ENCODE results near the gene AURKAIP1.

Gene AURKAIP1

GRCh38 chr1:1341549-1342021, 33.4 kb downstream of the AURKAIP1 start:
- Histone ChIP-seq H3K9me3 (ENCODE audit: control insufficient read depth in 2 of 2, low read length in 2 of 2) (no peaks in the 10 kb centered on the region), H3K9ac (ENCODE audit: low read depth in 1 of 2, low read length in 2 of 2) (no peak overlapping the region), H3K27me3 (ENCODE audit: control insufficient read depth in 2 of 2, insufficient read depth in 2 of 2, low read length in 2 of 2) (no peaks in the 10 kb centered on the region), H3K27ac (ENCODE audit: low read depth in 2 of 2, low read length in 2 of 2) (no peak overlapping the region), H3K4me1 (ENCODE audit: control insufficient read depth in 2 of 2, insufficient read depth in 2 of 2, low read length in 2 of 2) (peaks cover 9 to 24% of the 10 kb centered on the region in 2 donors), H3K4me3 (ENCODE audit: low read length in 2 of 2) (no peak overlapping the region), H3K36me3 (ENCODE audit: control insufficient read depth in 2 of 2, insufficient read depth in 2 of 2, low read length in 2 of 2) (peaks cover 16 to 21% of the 10 kb centered on the region in 2 donors)

GRCh38 chr1:1340791-1341548, 34.0 kb downstream of the AURKAIP1 start:
- H3K27me3 ChIP-seq (ENCODE audit: control insufficient read depth in 2 of 2, insufficient read depth in 2 of 2, low read length in 2 of 2), result no peaks in the 10 kb centered on the region
- no peak overlapping the region for H3K9ac ChIP-seq (ENCODE audit: low read depth in 1 of 2, low read length in 2 of 2)
- H3K27ac ChIP-seq (ENCODE audit: low read depth in 2 of 2, low read length in 2 of 2), result no peak overlapping the region
- H3K9me3 ChIP-seq (ENCODE audit: control insufficient read depth in 2 of 2, low read length in 2 of 2), result no peaks in the 10 kb centered on the region
- no peak overlapping the region for H3K4me3 ChIP-seq (ENCODE audit: low read length in 2 of 2)
- peaks cover 16 to 21% of the 10 kb centered on the region in 2 donors for H3K36me3 ChIP-seq (ENCODE audit: control insufficient read depth in 2 of 2, insufficient read depth in 2 of 2, low read length in 2 of 2)
- peaks cover 4 to 18% of the 10 kb centered on the region in 2 donors for H3K4me1 ChIP-seq (ENCODE audit: control insufficient read depth in 2 of 2, insufficient read depth in 2 of 2, low read length in 2 of 2)

GRCh38 chr1:1340185-1340584, 34.8 kb downstream of the AURKAIP1 start:
- no peaks in the 10 kb centered on the region for H3K9me3 ChIP-seq (ENCODE audit: control insufficient read depth in 2 of 2, low read length in 2 of 2)
- no peaks in the 10 kb centered on the region for H3K27me3 ChIP-seq (ENCODE audit: control insufficient read depth in 2 of 2, insufficient read depth in 2 of 2, low read length in 2 of 2)
- no peak overlapping the region for H3K9ac ChIP-seq (ENCODE audit: low read depth in 1 of 2, low read length in 2 of 2)
- no peak overlapping the region for H3K4me3 ChIP-seq (ENCODE audit: low read length in 2 of 2)
- peaks cover 0 to 11% of the 10 kb centered on the region in 2 donors for H3K4me1 ChIP-seq (ENCODE audit: control insufficient read depth in 2 of 2, insufficient read depth in 2 of 2, low read length in 2 of 2)
- peaks cover 16 to 23% of the 10 kb centered on the region in 2 donors for H3K36me3 ChIP-seq (ENCODE audit: control insufficient read depth in 2 of 2, insufficient read depth in 2 of 2, low read length in 2 of 2)
- H3K27ac ChIP-seq (ENCODE audit: low read depth in 2 of 2, low read length in 2 of 2), result no peak overlapping the region

- Histone ChIP-seq H3K9me3 (ENCODE audit: control insufficient read depth in 2 of 2, low read length in 2 of 2) (no peaks in the 10 kb centered on the region), H3K9ac (ENCODE audit: low read depth in 1 of 2, low read length in 2 of 2) (no peak overlapping the region), H3K4me3 (ENCODE audit: low read length in 2 of 2) (no peak overlapping the region), H3K27me3 (ENCODE audit: control insufficient read depth in 2 of 2, insufficient read depth in 2 of 2, low read length in 2 of 2) (no peaks in the 10 kb centered on the region), H3K27ac (ENCODE audit: low read depth in 2 of 2, low read length in 2 of 2) (no peak overlapping the region), H3K36me3 (ENCODE audit: control insufficient read depth in 2 of 2, insufficient read depth in 2 of 2, low read length in 2 of 2) (peaks cover 16 to 23% of the 10 kb centered on the region in 2 donors), H3K4me1 (ENCODE audit: control insufficient read depth in 2 of 2, insufficient read depth in 2 of 2, low read length in 2 of 2) (peaks cover 2% of the 10 kb centered on the region in 2 donors)
These were observed 36.7 kb downstream of the AURKAIP1 start for GRCh38 chr1:1338278-1338677.

- H3K4me1 ChIP-seq (ENCODE audit: control insufficient read depth in 2 of 2, insufficient read depth in 2 of 2, low read length in 2 of 2), result peaks cover 5 to 7% of the 10 kb centered on the region in 2 donors
- no peaks in the 10 kb centered on the region for H3K27me3 ChIP-seq (ENCODE audit: control insufficient read depth in 2 of 2, insufficient read depth in 2 of 2, low read length in 2 of 2)
- H3K4me3 ChIP-seq (ENCODE audit: low read length in 2 of 2), result no peak overlapping the region
- H3K9ac ChIP-seq (ENCODE audit: low read depth in 1 of 2, low read length in 2 of 2), result no peak overlapping the region
- H3K27ac ChIP-seq (ENCODE audit: low read depth in 2 of 2, low read length in 2 of 2), result no peak overlapping the region
- H3K36me3 ChIP-seq (ENCODE audit: control insufficient read depth in 2 of 2, insufficient read depth in 2 of 2, low read length in 2 of 2), result peaks cover 16 to 23% of the 10 kb centered on the region in 2 donors
- H3K9me3 ChIP-seq (ENCODE audit: control insufficient read depth in 2 of 2, low read length in 2 of 2), result no peaks in the 10 kb centered on the region
These were observed 37.2 kb downstream of the AURKAIP1 start for GRCh38 chr1:1337793-1338147.

- H3K9me3 ChIP-seq (ENCODE audit: control insufficient read depth in 2 of 2, low read length in 2 of 2), result no peaks in the 10 kb centered on the region
- H3K36me3 ChIP-seq (ENCODE audit: control insufficient read depth in 2 of 2, insufficient read depth in 2 of 2, low read length in 2 of 2), result peaks cover 16 to 23% of the 10 kb centered on the region in 2 donors
- peaks cover 0 to 5% of the 10 kb centered on the region in 2 donors for H3K27me3 ChIP-seq (ENCODE audit: control insufficient read depth in 2 of 2, insufficient read depth in 2 of 2, low read length in 2 of 2)
- H3K9ac ChIP-seq (ENCODE audit: low read depth in 1 of 2, low read length in 2 of 2), result no peak overlapping the region
- H3K4me1 ChIP-seq (ENCODE audit: control insufficient read depth in 2 of 2, insufficient read depth in 2 of 2, low read length in 2 of 2), result peaks cover 8 to 12% of the 10 kb centered on the region in 2 donors
- H3K27ac ChIP-seq (ENCODE audit: low read depth in 2 of 2, low read length in 2 of 2), result no peak overlapping the region
- no peak overlapping the region for H3K4me3 ChIP-seq (ENCODE audit: low read length in 2 of 2)
These were observed 37.8 kb downstream of the AURKAIP1 start for GRCh38 chr1:1336931-1337792.

- H3K9me3 ChIP-seq (ENCODE audit: control insufficient read depth in 2 of 2, low read length in 2 of 2), result no peaks in the 10 kb centered on the region
- peaks cover 15 to 21% of the 10 kb centered on the region in 2 donors for H3K36me3 ChIP-seq (ENCODE audit: control insufficient read depth in 2 of 2, insufficient read depth in 2 of 2, low read length in 2 of 2)
- H3K4me1 ChIP-seq (ENCODE audit: control insufficient read depth in 2 of 2, insufficient read depth in 2 of 2, low read length in 2 of 2), result peaks cover 8 to 12% of the 10 kb centered on the region in 2 donors
- peaks cover under 1 to 7% of the 10 kb centered on the region in 2 donors for H3K27me3 ChIP-seq (ENCODE audit: control insufficient read depth in 2 of 2, insufficient read depth in 2 of 2, low read length in 2 of 2)
- H3K4me3 ChIP-seq (ENCODE audit: low read length in 2 of 2), result no peak overlapping the region
- H3K9ac ChIP-seq (ENCODE audit: low read depth in 1 of 2, low read length in 2 of 2), result no peak overlapping the region
- no peak overlapping the region for H3K27ac ChIP-seq (ENCODE audit: low read depth in 2 of 2, low read length in 2 of 2)
These were observed 38.6 kb downstream of the AURKAIP1 start for GRCh38 chr1:1336446-1336845.

- Histone ChIP-seq H3K27me3 (ENCODE audit: control insufficient read depth in 2 of 2, insufficient read depth in 2 of 2, low read length in 2 of 2) (peaks cover 3 to 7% of the 10 kb centered on the region in 2 donors), H3K4me1 (ENCODE audit: control insufficient read depth in 2 of 2, insufficient read depth in 2 of 2, low read length in 2 of 2) (peaks cover 10 to 15% of the 10 kb centered on the region in 2 donors), H3K9me3 (ENCODE audit: control insufficient read depth in 2 of 2, low read length in 2 of 2) (no peaks in the 10 kb centered on the region), H3K9ac (ENCODE audit: low read depth in 1 of 2, low read length in 2 of 2) (no peak overlapping the region), H3K4me3 (ENCODE audit: low read length in 2 of 2) (no peak overlapping the region), H3K27ac (ENCODE audit: low read depth in 2 of 2, low read length in 2 of 2) (no peak overlapping the region), H3K36me3 (ENCODE audit: control insufficient read depth in 2 of 2, insufficient read depth in 2 of 2, low read length in 2 of 2) (peaks cover 9 to 14% of the 10 kb centered on the region in 2 donors)
These were observed 39.2 kb downstream of the AURKAIP1 start for GRCh38 chr1:1335792-1336248.

GRCh38 chr1:1335283-1335682, 39.7 kb downstream of the AURKAIP1 start:
- Histone ChIP-seq H3K9ac (ENCODE audit: low read depth in 1 of 2, low read length in 2 of 2) (no peak overlapping the region), H3K36me3 (ENCODE audit: control insufficient read depth in 2 of 2, insufficient read depth in 2 of 2, low read length in 2 of 2) (peaks cover 5 to 10% of the 10 kb centered on the region in 2 donors), H3K27ac (ENCODE audit: low read depth in 2 of 2, low read length in 2 of 2) (no peak overlapping the region), H3K4me1 (ENCODE audit: control insufficient read depth in 2 of 2, insufficient read depth in 2 of 2, low read length in 2 of 2) (peaks cover 10 to 20% of the 10 kb centered on the region in 2 donors), H3K4me3 (ENCODE audit: low read length in 2 of 2) (no peak overlapping the region), H3K27me3 (ENCODE audit: control insufficient read depth in 2 of 2, insufficient read depth in 2 of 2, low read length in 2 of 2) (peaks cover 3 to 7% of the 10 kb centered on the region in 2 donors), H3K9me3 (ENCODE audit: control insufficient read depth in 2 of 2, low read length in 2 of 2) (no peaks in the 10 kb centered on the region)

- H3K4me1 ChIP-seq (ENCODE audit: control insufficient read depth in 2 of 2, insufficient read depth in 2 of 2, low read length in 2 of 2), result peaks cover 10 to 20% of the 10 kb centered on the region in 2 donors
- H3K27me3 ChIP-seq (ENCODE audit: control insufficient read depth in 2 of 2, insufficient read depth in 2 of 2, low read length in 2 of 2), result peaks cover 3 to 7% of the 10 kb centered on the region in 2 donors
- peaks cover 5 to 10% of the 10 kb centered on the region in 2 donors for H3K36me3 ChIP-seq (ENCODE audit: control insufficient read depth in 2 of 2, insufficient read depth in 2 of 2, low read length in 2 of 2)
- H3K9ac ChIP-seq (ENCODE audit: low read depth in 1 of 2, low read length in 2 of 2), result no peak overlapping the region
- H3K27ac ChIP-seq (ENCODE audit: low read depth in 2 of 2, low read length in 2 of 2), result no peak overlapping the region
- H3K4me3 ChIP-seq (ENCODE audit: low read length in 2 of 2), result no peak overlapping the region
- H3K9me3 ChIP-seq (ENCODE audit: control insufficient read depth in 2 of 2, low read length in 2 of 2), result no peaks in the 10 kb centered on the region
These were observed 40.2 kb downstream of the AURKAIP1 start for GRCh38 chr1:1334835-1335234.
